Measurements from ENCODE around the gene FERMT3. TPM values are rescaled to one million over a fixed set of nuclear protein-coding genes. Genes with fewer than 3 reads are reported as not detected.

FERMT3 gene
- total and polyA plus RNA-seq, 2 of the 8 experiments (the other 6 are each of a cell fraction or from before 2014, with no cell fraction given), result 1.4 to 3.7 TPM

DNA sequence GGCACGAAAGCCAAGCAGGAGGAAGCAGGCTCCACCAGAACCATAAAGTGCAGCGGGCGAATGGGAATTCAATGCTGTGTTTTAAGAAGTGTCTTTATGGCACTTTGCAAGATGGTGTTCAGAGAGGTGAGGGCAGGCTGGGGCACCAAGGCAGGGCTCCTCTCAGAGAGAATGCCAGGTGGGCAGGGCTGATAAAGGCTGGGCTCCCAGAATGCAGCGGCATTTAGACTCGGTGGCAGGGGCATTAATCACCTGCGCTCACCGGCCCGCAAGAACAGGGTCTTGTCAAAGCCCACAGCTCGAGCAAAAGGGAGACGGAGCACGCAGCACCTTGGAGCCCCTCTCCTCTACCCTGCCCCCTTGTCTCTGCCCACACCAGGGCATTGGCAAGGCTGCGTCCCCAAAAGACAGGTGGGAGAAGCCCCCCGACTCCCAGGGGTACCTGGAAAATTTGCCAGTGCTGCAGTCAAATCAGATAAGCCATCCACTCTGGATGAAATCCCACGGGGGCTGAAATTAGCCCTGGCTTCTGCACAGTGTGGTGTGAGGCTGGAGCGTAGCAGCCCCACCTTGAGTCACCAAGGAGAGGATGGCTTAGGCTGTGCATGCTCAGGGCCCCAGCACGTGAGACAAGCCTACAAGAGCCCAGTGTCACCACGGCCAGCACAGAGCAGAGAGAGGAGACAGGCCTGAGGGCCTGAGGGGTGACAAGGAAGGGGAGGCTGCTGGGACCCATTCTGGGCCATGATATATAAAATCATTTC lies 48.7 kb upstream of the FERMT3 start:
- WGBS, 2 experiments (ENCODE audit: extremely low coverage in 1 of 2, insufficient coverage in 1 of 2, insufficient read length in 1 of 2, insufficient replicate concordance in 2 of 2, low coverage in 1 of 2, low lambda C conversion rate in 2 of 2, missing lambda C conversion rate in 1 of 2), result 94% methylated on average over 17 of the region's 17 CpGs; no CpG with 5 or more reads in 1 of the 2 experiments
- TF ChIP-seq BACH1 (IDR thresholded peaks at IDR 0.05; ENCODE audit: low read length), result no peak
- no peak for TF ChIP-seq SP4 (IDR thresholded peaks at IDR 0.05; ENCODE audit: low read length)
- no peak for TF ChIP-seq SP2 (IDR thresholded peaks at IDR 0.05; ENCODE audit: low read length)
- TF ChIP-seq, protein P1, sequence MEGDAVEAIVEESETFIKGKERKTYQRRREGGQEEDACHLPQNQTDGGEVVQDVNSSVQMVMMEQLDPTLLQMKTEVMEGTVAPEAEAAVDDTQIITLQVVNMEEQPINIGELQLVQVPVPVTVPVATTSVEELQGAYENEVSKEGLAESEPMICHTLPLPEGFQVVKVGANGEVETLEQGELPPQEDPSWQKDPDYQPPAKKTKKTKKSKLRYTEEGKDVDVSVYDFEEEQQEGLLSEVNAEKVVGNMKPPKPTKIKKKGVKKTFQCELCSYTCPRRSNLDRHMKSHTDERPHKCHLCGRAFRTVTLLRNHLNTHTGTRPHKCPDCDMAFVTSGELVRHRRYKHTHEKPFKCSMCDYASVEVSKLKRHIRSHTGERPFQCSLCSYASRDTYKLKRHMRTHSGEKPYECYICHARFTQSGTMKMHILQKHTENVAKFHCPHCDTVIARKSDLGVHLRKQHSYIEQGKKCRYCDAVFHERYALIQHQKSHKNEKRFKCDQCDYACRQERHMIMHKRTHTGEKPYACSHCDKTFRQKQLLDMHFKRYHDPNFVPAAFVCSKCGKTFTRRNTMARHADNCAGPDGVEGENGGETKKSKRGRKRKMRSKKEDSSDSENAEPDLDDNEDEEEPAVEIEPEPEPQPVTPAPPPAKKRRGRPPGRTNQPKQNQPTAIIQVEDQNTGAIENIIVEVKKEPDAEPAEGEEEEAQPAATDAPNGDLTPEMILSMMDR (IDR thresholded peaks at IDR 0.05; ENCODE audit: control extremely low read depth in 1 of 3, insufficient read depth in 1 of 3, low read depth in 1 of 3, low read length in 3 of 3), result no peak
- TF ChIP-seq, protein P2, sequence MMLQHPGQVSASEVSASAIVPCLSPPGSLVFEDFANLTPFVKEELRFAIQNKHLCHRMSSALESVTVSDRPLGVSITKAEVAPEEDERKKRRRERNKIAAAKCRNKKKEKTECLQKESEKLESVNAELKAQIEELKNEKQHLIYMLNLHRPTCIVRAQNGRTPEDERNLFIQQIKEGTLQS (IDR thresholded peaks at IDR 0.05; ENCODE audit: insufficient read depth, low read depth, low read length), result no peak
- TF ChIP-seq TEAD4 (IDR thresholded peaks at IDR 0.05; ENCODE audit: low read depth, low read length), result no peak
- no peak for TF ChIP-seq POLR2A (IDR thresholded peaks at IDR 0.05; ENCODE audit: control extremely low read depth in 1 of 2, low read depth in 2 of 2, low read length in 2 of 2)
- no peak for TF ChIP-seq USF2 (IDR thresholded peaks at IDR 0.05; ENCODE audit: low read length)

More for the DNA sequence above, 48.7 kb upstream of the FERMT3 start:
- FAIRE-seq, result no peak
- no peak for DNase-seq (ENCODE audit: low read depth in 1 of 2, low spot score in 2 of 2)
- no peak overlapping the region for H2BK5ac ChIP-seq (ENCODE audit: low read depth, low read length)
- ChIA-PET POLR2A (ENCODE audit: partially characterized antibody) (no interaction called here), CTCF (ENCODE audit: partially characterized antibody) (interaction anchor here (1.0 to 1.3 kb wide), 2 partner anchors 9 to 27 kb away, joined by 3 read pairs; no protein-coding TSS in a partner anchor)
- no peak overlapping the region for H3K23ac ChIP-seq (ENCODE audit: insufficient read length)
- H3K27me3 ChIP-seq (replicated peaks in 1 of 4; ENCODE audit: control insufficient read depth in 3 of 4, extremely low read depth in 1 of 4, insufficient read depth in 3 of 4, low read length in 3 of 4), result peaks cover 0 to 4% (median 0%) of the 10 kb centered on the region in 4 experiments; a peak in 3 of 7 replicates
- H3K36me3 ChIP-seq (ENCODE audit: control insufficient read depth in 2 of 4, insufficient read depth in 4 of 4, low read length in 3 of 4), result 0 out of 8 replicates have a peak, but pooled peaks cover 0 to 3% (median 0%) of the 10 kb centered on the region in 4 experiments
- peaks cover 8 to 19% of the 10 kb centered on the region in 2 experiments for H4K20me1 ChIP-seq (replicated peaks in 1 of 2; ENCODE audit: control insufficient read depth in 1 of 2, insufficient read depth in 2 of 2, low read length in 2 of 2)
- H3K9me3 ChIP-seq (ENCODE audit: insufficient read depth in 2 of 2, low read depth in 1 of 2, low read length in 1 of 2), result no peaks in the 10 kb centered on the region
- no peak overlapping the region for H2AFZ ChIP-seq (ENCODE audit: low read length)
- H2BK12ac ChIP-seq (ENCODE audit: low read depth, low read length), result no peak overlapping the region
- no peak overlapping the region for H3K4ac ChIP-seq (replicated peaks; ENCODE audit: insufficient read length, low read depth, low read length)
- no peak overlapping the region for H2AK5ac ChIP-seq (ENCODE audit: low read depth, low read length)
- H4K91ac ChIP-seq (replicated peaks; ENCODE audit: insufficient read length, low read length), result no peak overlapping the region
- no peaks in the 10 kb centered on the region; a peak in 1 of 4 replicates for H3K79me2 ChIP-seq (ENCODE audit: control insufficient read depth in 1 of 2, insufficient read depth in 2 of 2, low read length in 2 of 2)
- no peak overlapping the region for H3K14ac ChIP-seq (ENCODE audit: insufficient read length)
- no peak overlapping the region for H3K4me3 ChIP-seq (ENCODE audit: extremely low read depth in 1 of 4, insufficient read depth in 2 of 4, low read depth in 3 of 4, low read length in 4 of 4)
- no peak overlapping the region for H3K4me2 ChIP-seq (ENCODE audit: insufficient read depth in 1 of 2, low read depth in 2 of 2, low read length in 2 of 2)
- no peak overlapping the region for H3K9ac ChIP-seq (replicated peaks in 1 of 4; ENCODE audit: extremely low read depth in 1 of 4, low read depth in 3 of 4, low read length in 3 of 4)
- H2BK20ac ChIP-seq (ENCODE audit: low read length), result no peak overlapping the region
- no peak overlapping the region for H2BK120ac ChIP-seq (replicated peaks; ENCODE audit: low read depth, low read length)
- no peaks in the 10 kb centered on the region for H3K23me2 ChIP-seq (ENCODE audit: low read depth, low read length)
- H3K79me1 ChIP-seq (ENCODE audit: low read depth, low read length), result no peaks in the 10 kb centered on the region
- no peak overlapping the region for H3K27ac ChIP-seq (ENCODE audit: low read depth, low read length)
- H3K4me1 ChIP-seq (replicated peaks in 1 of 4; ENCODE audit: control insufficient read depth in 3 of 4, insufficient read depth in 4 of 4, low read length in 3 of 4), result peaks cover 2 to 12% (median 8%) of the 10 kb centered on the region in 4 experiments; a peak in 5 of 7 replicates
- H4K5ac ChIP-seq (ENCODE audit: insufficient read length, low read depth, low read length), result no peak overlapping the region
- no peak overlapping the region for H4K8ac ChIP-seq (ENCODE audit: extremely low read depth, insufficient read depth, low read length)
- no peak overlapping the region for H3K18ac ChIP-seq (ENCODE audit: extremely low read depth, low read length)
- no peak overlapping the region for H3K56ac ChIP-seq (replicated peaks; ENCODE audit: insufficient read length, low read depth, low read length)
- H2BK15ac ChIP-seq (ENCODE audit: low read length), result no peak overlapping the region

All from H1 (cell line).